ENCODE data around the gene TMEM151A. TPM values are rescaled to one million over a fixed set of nuclear protein-coding genes. Genes with fewer than 3 reads are reported as not detected.
A peak's percentile ranks its signal among the peaks of the same experiment; 100 is the strongest.
"Not testable (repeated sequence)": the region's sequence is repeated elsewhere in the genome, so short reads cannot be mapped to it uniquely, and the experiment has no call there.

The TMEM151A gene
- total RNA-seq, 1 experiment from 2014 or later: 1.4 TPM

GRCh38 chr11:66272596-66272995 lies 19.1 kb upstream of the TMEM151A start:
- no TSS peak for BruUV-seq (replicated peaks)

GRCh38 chr11:66274219-66274618 lies 17.5 kb upstream of the TMEM151A start:
- H3K4me3 Mint-ChIP-seq (ENCODE audit: low read depth, unreplicated experiment): no peak overlapping the region
- BruUV-seq (replicated peaks): no TSS peak
- no peak for DNase-seq
- no peak overlapping the region for H3K27ac Mint-ChIP-seq (ENCODE audit: unreplicated experiment)
- TF ChIP-seq CTCF (IDR thresholded peaks at IDR 0.05; ENCODE audit: unreplicated experiment): no peak
- no peaks in the 10 kb centered on the region for H3K9me3 Mint-ChIP-seq (ENCODE audit: low read depth, unreplicated experiment)
- H3K36me3 Mint-ChIP-seq (ENCODE audit: insufficient read depth, unreplicated experiment): peaks cover 44% of the 10 kb centered on the region
- peaks cover 5% of the 10 kb centered on the region for H3K4me1 Mint-ChIP-seq (ENCODE audit: low read depth, unreplicated experiment)
- CTCF ChIA-PET: no interaction called here
- intact Hi-C loops (cut with micrococcal nuclease; ENCODE audit: unreplicated experiment): no loop called here
- peaks cover 8% of the 10 kb centered on the region for H3K27me3 Mint-ChIP-seq (ENCODE audit: unreplicated experiment)

More at GRCh38 chr11:66272596-66272995, 19.1 kb upstream of the TMEM151A start:
- intact Hi-C loops (cut with micrococcal nuclease; ENCODE audit: unreplicated experiment): no loop called here
- H3K27ac Mint-ChIP-seq (ENCODE audit: unreplicated experiment): no peak overlapping the region
- H3K27me3 Mint-ChIP-seq (ENCODE audit: unreplicated experiment): no peaks in the 10 kb centered on the region
- peaks cover 60% of the 10 kb centered on the region for H3K36me3 Mint-ChIP-seq (ENCODE audit: insufficient read depth, unreplicated experiment)
- no peaks in the 10 kb centered on the region for H3K9me3 Mint-ChIP-seq (ENCODE audit: low read depth, unreplicated experiment)
- no peak for TF ChIP-seq CTCF (IDR thresholded peaks at IDR 0.05; ENCODE audit: unreplicated experiment)
- DNase-seq: no peak
- peaks cover 16% of the 10 kb centered on the region for H3K4me1 Mint-ChIP-seq (ENCODE audit: low read depth, unreplicated experiment)
- CTCF ChIA-PET: no interaction called here
- H3K4me3 Mint-ChIP-seq (ENCODE audit: low read depth, unreplicated experiment): no peak overlapping the region

- no TSS peak for BruUV-seq (replicated peaks)
- peaks cover 18% of the 10 kb centered on the region for H3K27me3 Mint-ChIP-seq (ENCODE audit: unreplicated experiment)
- H3K9me3 Mint-ChIP-seq (ENCODE audit: low read depth, unreplicated experiment): no peaks in the 10 kb centered on the region
- no peak for TF ChIP-seq CTCF (IDR thresholded peaks at IDR 0.05; ENCODE audit: unreplicated experiment)
- H3K36me3 Mint-ChIP-seq (ENCODE audit: insufficient read depth, unreplicated experiment): peaks cover 37% of the 10 kb centered on the region
- intact Hi-C loops (cut with micrococcal nuclease; ENCODE audit: unreplicated experiment): no loop called here
- CTCF ChIA-PET: interaction anchor here (0.5 kb wide), 1 partner anchor 74 kb away, joined by 3 read pairs; no protein-coding TSS in a partner anchor
- H3K27ac Mint-ChIP-seq (ENCODE audit: unreplicated experiment): no peak overlapping the region
- no peak overlapping the region for H3K4me3 Mint-ChIP-seq (ENCODE audit: low read depth, unreplicated experiment)
- no peak for DNase-seq
- no peaks in the 10 kb centered on the region for H3K4me1 Mint-ChIP-seq (ENCODE audit: low read depth, unreplicated experiment)
Observed at GRCh38 chr11:66275396-66275795, 16.3 kb upstream of the TMEM151A start.

- DNase-seq: no peak
- no peak overlapping the region for H3K4me3 Mint-ChIP-seq (ENCODE audit: low read depth, unreplicated experiment)
- no TSS peak for BruUV-seq (replicated peaks)
- peaks cover 38% of the 10 kb centered on the region for H3K36me3 Mint-ChIP-seq (ENCODE audit: insufficient read depth, unreplicated experiment)
- CTCF ChIA-PET: no interaction called here
- no peak overlapping the region for H3K27ac Mint-ChIP-seq (ENCODE audit: unreplicated experiment)
- H3K4me1 Mint-ChIP-seq (ENCODE audit: low read depth, unreplicated experiment): peaks cover 6% of the 10 kb centered on the region
- no peaks in the 10 kb centered on the region for H3K9me3 Mint-ChIP-seq (ENCODE audit: low read depth, unreplicated experiment)
- H3K27me3 Mint-ChIP-seq (ENCODE audit: unreplicated experiment): peaks cover 25% of the 10 kb centered on the region
- intact Hi-C loops (cut with micrococcal nuclease; ENCODE audit: unreplicated experiment): no loop called here
- no peak for TF ChIP-seq CTCF (IDR thresholded peaks at IDR 0.05; ENCODE audit: unreplicated experiment)
Observed at GRCh38 chr11:66275984-66276612, 15.6 kb upstream of the TMEM151A start.

- H3K9me3 Mint-ChIP-seq (ENCODE audit: low read depth, unreplicated experiment); CTCF ChIA-PET; BruUV-seq (replicated peaks); H3K27ac Mint-ChIP-seq (ENCODE audit: unreplicated experiment); DNase-seq; intact Hi-C loops (cut with micrococcal nuclease; ENCODE audit: unreplicated experiment); H3K4me3 Mint-ChIP-seq (ENCODE audit: low read depth, unreplicated experiment): not testable (repeated sequence)
- H3K27me3 Mint-ChIP-seq (ENCODE audit: unreplicated experiment): peaks cover 29% of the 10 kb centered on the region
- peaks cover 43% of the 10 kb centered on the region for H3K36me3 Mint-ChIP-seq (ENCODE audit: insufficient read depth, unreplicated experiment)
- peaks cover 11% of the 10 kb centered on the region for H3K4me1 Mint-ChIP-seq (ENCODE audit: low read depth, unreplicated experiment)
Observed at GRCh38 chr11:66276619-66277018, 15.1 kb upstream of the TMEM151A start.

GRCh38 chr11:66277064-66277463 lies 14.6 kb upstream of the TMEM151A start:
- H3K36me3 Mint-ChIP-seq (ENCODE audit: insufficient read depth, unreplicated experiment): peaks cover 47% of the 10 kb centered on the region
- peaks cover 15% of the 10 kb centered on the region for H3K4me1 Mint-ChIP-seq (ENCODE audit: low read depth, unreplicated experiment)
- DNase-seq; H3K9me3 Mint-ChIP-seq (ENCODE audit: low read depth, unreplicated experiment); CTCF ChIA-PET; intact Hi-C loops (cut with micrococcal nuclease; ENCODE audit: unreplicated experiment); H3K27ac Mint-ChIP-seq (ENCODE audit: unreplicated experiment); H3K4me3 Mint-ChIP-seq (ENCODE audit: low read depth, unreplicated experiment): not testable (repeated sequence)
- BruUV-seq (replicated peaks): TSS peak; percentile 28
- peaks cover 29% of the 10 kb centered on the region for H3K27me3 Mint-ChIP-seq (ENCODE audit: unreplicated experiment)
